Tibial nerve (tissue), 4 donors: ENCODE measurements around the gene PDE8B. TPM values are rescaled to one million over a fixed set of nuclear protein-coding genes. Genes with fewer than 3 reads are reported as not detected.

Source experiments
- DNase-seq, 2 donors: peaks; one replicate each; pipeline ENCODE4 v3.0.0-alpha.2; 2019; ENCODE audit warnings: low spot score in 2 of 2
- H3K27ac ChIP-seq, 4 donors: fragments of 200-600 bp; sonication (generic) in 3 of 4; one replicate each; pipeline ENCODE4 v1.5.1; 2017 to 2019; ENCODE audit warnings: mild to moderate bottlenecking in 1 of 4
- H3K27me3 ChIP-seq, 2 donors: fragments of 200-600 bp; sonication (generic) in 1 of 2; one replicate each; pipeline versions ENCODE4 v1.5.1 to v1.6.0; 2017 to 2019
- H3K36me3 ChIP-seq, 3 donors: fragments of 200-600 bp; sonication (generic); one replicate each; pipeline ENCODE4 v1.5.1; 2018 to 2019
- H3K4me1 ChIP-seq, 4 donors: fragments of 200-600 bp; sonication (generic) in 3 of 4; one replicate each; pipeline ENCODE4 v1.5.1; 2017 to 2019
- H3K4me3 ChIP-seq, 4 donors: fragments of 200-600 bp; sonication (generic) in 3 of 4; one replicate each; pipeline ENCODE4 v1.5.1; 2017 to 2019; ENCODE audit warnings: mild to moderate bottlenecking in 1 of 4, moderate library complexity in 1 of 4
- H3K9me3 ChIP-seq, 4 donors: fragments of 200-600 bp; sonication (generic) in 3 of 4; one replicate each; pipeline ENCODE4 v1.5.1; 2017 to 2019
- CTCF ChIP-seq, 5 experiments: fragments of 200-600 bp in 3 of 5; fragments of 450-650 bp in 2 of 5; sonication (generic) in 3 of 5; IDR thresholded peaks; one replicate each; pipeline ENCODE4 v1.5.1; 2016 to 2019; ENCODE audit warnings: antibody characterized with exemption in 5 of 5, mild to moderate bottlenecking in 3 of 5, moderate library complexity in 2 of 5
- EP300 ChIP-seq, 2 donors: sonication (generic); formaldehyde crosslinking; IDR thresholded peaks; one replicate each; pipeline ENCODE4 v1.6.1; 2017; ENCODE audit warnings: antibody characterized with exemption in 2 of 2, mild to moderate bottlenecking in 1 of 2
- POLR2A ChIP-seq, 2 donors: fragments of 450-650 bp; IDR thresholded peaks; one replicate each; pipeline ENCODE4 v1.6.1; 2017; ENCODE audit warnings: antibody characterized with exemption in 2 of 2, mild to moderate bottlenecking in 2 of 2, moderate library complexity in 2 of 2
- WGBS, 2 donors: methylation state at CpG; one replicate each; pipeline ENCODE4 v1.1.5; 2018; 5-methylcytosine and 5-hydroxymethylcytosine counted together
- total RNA-seq, 4 donors: library from RNA; depleted of rRNA; stranded (reverse); fragments of >200 nt; gene quantifications; one replicate each; pipeline ENCODE4 v1.1.0, GENCODE V29; 2016

Gene PDE8B
- total RNA-seq, 4 donors from 2014 or later, result 6.3 to 8.8 (median 7.2) TPM

DNA sequence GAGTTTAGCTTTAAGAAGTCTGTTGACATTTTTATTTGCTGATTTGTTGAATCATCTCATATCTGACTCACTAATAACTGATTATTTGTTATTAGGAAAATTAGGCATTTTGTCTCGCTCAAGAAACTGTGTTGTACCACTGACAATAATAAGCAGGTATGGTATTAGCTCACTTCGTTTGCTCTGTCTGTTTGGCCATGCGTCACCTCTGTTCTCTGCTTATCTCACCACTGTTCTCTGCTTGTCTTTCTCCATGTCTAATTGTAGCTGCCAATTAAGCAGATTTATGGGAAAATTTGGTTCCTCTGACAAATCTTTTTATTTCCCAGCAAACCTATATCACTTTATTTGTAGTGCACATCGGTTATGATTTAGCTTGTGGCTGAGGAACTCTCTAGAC, 142.8 kb downstream of the PDE8B start:
- Histone ChIP-seq H3K27ac (no peak overlapping the region), H3K4me1 (no peaks in the 10 kb centered on the region), H3K27me3 (no peaks in the 10 kb centered on the region), H3K9me3 (no peaks in the 10 kb centered on the region), H3K36me3 (no peaks in the 10 kb centered on the region), H3K4me3 (no peak overlapping the region)
- WGBS, 2 donors, result 94 to 95% methylated on average over 4 of the region's 4 CpGs
- TF ChIP-seq POLR2A (IDR thresholded peaks at IDR 0.05) (no peak), EP300 (IDR thresholded peaks at IDR 0.05) (no peak), CTCF (IDR thresholded peaks at IDR 0.05) (no peak)
- DNase-seq, result no peak

- no peak overlapping the region for H3K27ac ChIP-seq
- WGBS, 2 donors, result 90 to 100% methylated on average over 2 of the region's 2 CpGs
- no peaks in the 10 kb centered on the region for H3K27me3 ChIP-seq
- H3K4me1 ChIP-seq, result no peaks in the 10 kb centered on the region
- no peak for DNase-seq
- no peak for TF ChIP-seq CTCF (IDR thresholded peaks at IDR 0.05)
- no peaks in the 10 kb centered on the region for H3K36me3 ChIP-seq
- no peak overlapping the region for H3K4me3 ChIP-seq
- no peaks in the 10 kb centered on the region for H3K9me3 ChIP-seq
Observed at GRCh38 chr5:77354454-77354853, 144.0 kb downstream of the PDE8B start.

DNA sequence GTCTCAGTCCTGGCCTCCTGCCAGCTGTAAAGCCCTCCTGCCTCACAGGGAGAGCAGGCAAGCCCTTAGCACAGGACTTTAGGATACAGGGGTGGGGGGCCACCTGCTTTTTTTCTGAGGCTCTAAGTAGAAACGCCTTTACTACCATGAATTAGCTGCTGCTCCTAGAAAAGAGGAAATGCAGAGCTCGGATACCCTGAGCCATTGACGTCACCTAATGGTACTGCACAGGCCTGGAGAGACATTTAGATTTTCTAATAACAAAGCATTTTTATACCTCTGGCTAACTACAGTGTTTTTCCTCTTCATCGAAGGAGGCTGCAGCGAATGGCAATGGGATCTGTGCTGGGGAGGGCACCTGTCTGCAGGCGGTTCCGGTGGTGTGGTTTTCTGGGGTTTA, 144.6 kb downstream of the PDE8B start:
- H3K36me3 ChIP-seq, result no peaks in the 10 kb centered on the region
- no peaks in the 10 kb centered on the region for H3K4me1 ChIP-seq
- H3K9me3 ChIP-seq, result no peaks in the 10 kb centered on the region
- H3K4me3 ChIP-seq, result no peak overlapping the region
- TF ChIP-seq POLR2A (IDR thresholded peaks at IDR 0.05) (no peak), EP300 (IDR thresholded peaks at IDR 0.05) (no peak), CTCF (IDR thresholded peaks at IDR 0.05) (no peak)
- H3K27me3 ChIP-seq, result no peaks in the 10 kb centered on the region
- DNase-seq, result no peak
- no peak overlapping the region for H3K27ac ChIP-seq
- WGBS, 2 donors, result 83 to 85% methylated on average over 7 of the region's 7 CpGs

DNA sequence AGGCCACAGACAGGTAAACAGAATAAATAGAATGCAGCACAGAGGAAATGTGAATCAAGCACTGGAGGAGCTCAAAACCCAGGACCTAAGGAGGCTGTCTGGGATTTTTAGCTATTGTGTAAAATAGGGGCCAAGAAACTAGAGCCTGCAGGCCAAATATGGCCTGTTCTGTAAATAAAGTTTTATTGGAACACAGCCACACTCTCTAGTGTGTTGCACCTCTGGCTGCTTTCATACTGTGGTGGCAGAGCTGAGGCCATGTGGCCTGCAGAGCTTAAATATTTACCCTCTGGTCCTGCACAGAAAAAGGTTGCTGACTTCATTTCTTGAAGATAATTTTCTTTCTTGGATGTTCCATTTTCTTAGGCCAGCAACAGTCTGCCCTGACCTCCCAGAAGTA, 145.3 kb downstream of the PDE8B start:
- H3K4me3 ChIP-seq, result no peak overlapping the region
- no peaks in the 10 kb centered on the region for H3K27me3 ChIP-seq
- H3K4me1 ChIP-seq, result no peaks in the 10 kb centered on the region
- H3K36me3 ChIP-seq, result no peaks in the 10 kb centered on the region
- no peaks in the 10 kb centered on the region for H3K9me3 ChIP-seq
- no peak for DNase-seq
- no peak overlapping the region for H3K27ac ChIP-seq
- TF ChIP-seq CTCF (IDR thresholded peaks at IDR 0.05) (no peak), POLR2A (IDR thresholded peaks at IDR 0.05) (no peak), EP300 (IDR thresholded peaks at IDR 0.05) (no peak)

DNA sequence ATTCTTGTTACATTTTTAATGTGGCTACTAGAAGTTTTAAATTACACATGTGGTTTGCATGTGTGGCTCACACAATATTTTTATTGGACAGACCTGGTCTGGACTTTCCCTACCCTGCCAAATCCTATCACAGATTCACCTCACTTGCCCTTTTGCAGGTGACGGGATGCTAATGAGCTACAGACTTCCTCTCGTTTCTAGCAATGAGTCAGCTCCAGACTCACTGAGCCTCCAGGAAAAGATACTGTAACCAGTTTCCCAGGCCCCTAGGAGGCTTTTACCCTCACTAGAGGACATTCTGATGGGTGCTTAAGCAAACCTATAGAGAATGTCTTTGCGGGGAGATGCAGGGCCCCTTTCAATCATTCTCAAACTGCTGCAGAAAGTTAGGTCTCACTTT, 146.3 kb downstream of the PDE8B start:
- TF ChIP-seq EP300 (IDR thresholded peaks at IDR 0.05) (no peak), POLR2A (IDR thresholded peaks at IDR 0.05) (no peak), CTCF (IDR thresholded peaks at IDR 0.05) (no peak)
- no peak for DNase-seq
- Histone ChIP-seq H3K9me3 (no peaks in the 10 kb centered on the region), H3K27me3 (no peaks in the 10 kb centered on the region), H3K4me3 (no peak overlapping the region), H3K36me3 (no peaks in the 10 kb centered on the region), H3K4me1 (no peaks in the 10 kb centered on the region), H3K27ac (no peak overlapping the region)
- WGBS, 2 donors, result 67% methylated on average over 3 of the region's 3 CpGs
